ENCODE data around the gene REG1A.

The REG1A gene

DNA sequence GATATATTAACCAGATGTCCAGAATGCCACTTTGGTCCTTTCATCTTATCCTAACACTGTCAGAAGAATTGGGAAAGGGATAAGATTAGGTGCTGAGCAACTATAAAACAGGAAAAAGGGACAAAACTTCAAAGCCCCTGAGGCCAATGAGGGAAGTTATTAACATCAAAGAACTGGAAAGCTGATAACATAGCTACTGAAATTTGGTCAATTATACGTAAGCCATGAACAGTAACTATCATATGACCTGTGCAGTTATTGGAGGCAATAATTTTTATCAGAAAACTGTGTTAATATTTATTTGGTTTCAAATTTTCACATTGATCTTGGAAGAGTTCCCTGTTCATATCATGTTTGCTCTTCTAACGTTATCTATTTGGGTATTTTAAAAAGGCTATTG is 41.8 kb downstream of the REG1A start:
- TF ChIP-seq, protein P1, sequence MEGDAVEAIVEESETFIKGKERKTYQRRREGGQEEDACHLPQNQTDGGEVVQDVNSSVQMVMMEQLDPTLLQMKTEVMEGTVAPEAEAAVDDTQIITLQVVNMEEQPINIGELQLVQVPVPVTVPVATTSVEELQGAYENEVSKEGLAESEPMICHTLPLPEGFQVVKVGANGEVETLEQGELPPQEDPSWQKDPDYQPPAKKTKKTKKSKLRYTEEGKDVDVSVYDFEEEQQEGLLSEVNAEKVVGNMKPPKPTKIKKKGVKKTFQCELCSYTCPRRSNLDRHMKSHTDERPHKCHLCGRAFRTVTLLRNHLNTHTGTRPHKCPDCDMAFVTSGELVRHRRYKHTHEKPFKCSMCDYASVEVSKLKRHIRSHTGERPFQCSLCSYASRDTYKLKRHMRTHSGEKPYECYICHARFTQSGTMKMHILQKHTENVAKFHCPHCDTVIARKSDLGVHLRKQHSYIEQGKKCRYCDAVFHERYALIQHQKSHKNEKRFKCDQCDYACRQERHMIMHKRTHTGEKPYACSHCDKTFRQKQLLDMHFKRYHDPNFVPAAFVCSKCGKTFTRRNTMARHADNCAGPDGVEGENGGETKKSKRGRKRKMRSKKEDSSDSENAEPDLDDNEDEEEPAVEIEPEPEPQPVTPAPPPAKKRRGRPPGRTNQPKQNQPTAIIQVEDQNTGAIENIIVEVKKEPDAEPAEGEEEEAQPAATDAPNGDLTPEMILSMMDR (IDR thresholded peaks at IDR 0.05), result no peak

DNA sequence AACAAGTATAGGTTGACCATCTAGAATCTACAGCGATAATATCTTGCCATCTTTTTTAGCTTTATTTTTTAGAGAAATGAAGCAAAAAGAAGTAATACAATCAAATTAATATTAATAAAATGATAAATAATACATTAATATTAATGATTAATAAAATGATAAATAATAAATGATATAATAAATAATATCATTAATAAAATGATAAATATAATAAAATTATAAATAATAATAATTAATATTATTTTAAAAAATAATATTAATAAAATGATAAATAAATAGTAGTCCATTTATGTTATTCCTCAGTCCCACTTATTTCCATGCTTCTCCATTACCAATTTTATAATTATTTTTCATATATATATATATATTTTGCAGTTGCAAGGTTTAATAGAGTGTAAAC is 42.5 kb downstream of the REG1A start:
- TF ChIP-seq, protein P1 (IDR thresholded peaks at IDR 0.05), result no peak

DNA sequence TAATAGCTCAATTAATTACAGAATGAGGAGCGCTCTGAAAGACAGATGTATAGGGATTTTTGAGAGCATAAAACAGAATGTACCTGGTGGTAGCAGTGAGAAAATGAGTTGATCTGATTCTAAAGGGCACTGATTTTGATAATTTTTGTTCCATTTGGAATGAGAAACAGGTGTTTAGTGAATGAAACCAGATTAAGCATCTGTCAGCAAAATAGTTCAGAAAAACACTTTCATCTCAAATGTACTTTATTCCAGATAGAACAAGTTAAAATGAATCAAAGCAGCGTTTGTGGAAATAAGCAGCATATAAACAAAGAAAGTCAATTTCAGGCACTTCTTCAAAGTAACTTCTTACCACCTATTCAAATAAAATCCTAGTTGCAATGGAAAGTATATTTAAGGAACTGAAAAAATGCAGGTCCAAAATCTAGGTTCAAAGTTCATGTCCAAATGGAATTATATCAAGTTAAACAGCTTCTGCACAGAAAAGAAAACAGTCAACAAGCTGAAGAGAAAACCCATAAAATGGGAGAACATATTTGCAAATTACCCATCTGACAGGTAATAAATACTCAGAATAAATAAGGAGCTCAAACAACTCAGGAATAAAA is 51.2 kb downstream of the REG1A start:
- TF ChIP-seq, protein P1 (IDR thresholded peaks at IDR 0.05), result no peak

Measured in LNCAP (cell line).